T-helper 1 cell (primary cell): Measurements from ENCODE around the gene KIF6.

Source experiments
- DNase-seq, 5 donors: peaks; one replicate each; pipeline ENCODE4 v3.0.0-alpha.2; 2012 to 2020

Gene KIF6

DNA sequence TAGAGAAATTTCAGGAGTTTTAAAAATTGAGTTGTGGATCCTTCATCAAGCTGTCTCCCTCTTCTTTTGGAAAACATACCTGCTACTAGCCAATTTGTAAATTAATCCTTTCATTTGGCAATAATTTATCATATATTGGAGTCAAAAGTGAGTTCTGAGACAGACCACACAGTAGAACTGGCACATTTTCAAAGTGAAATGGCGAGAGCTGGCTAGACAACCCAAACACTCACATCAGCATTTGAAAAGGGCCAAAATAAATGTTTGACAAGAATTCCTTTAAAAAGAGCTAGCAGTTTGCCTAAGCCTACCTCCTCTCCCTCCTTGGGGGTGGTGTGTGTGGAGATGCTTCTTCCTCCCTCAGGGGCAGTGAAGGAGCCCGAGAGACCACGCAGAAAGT, 354.8 kb downstream of the KIF6 start:
- no peak for DNase-seq

DNA sequence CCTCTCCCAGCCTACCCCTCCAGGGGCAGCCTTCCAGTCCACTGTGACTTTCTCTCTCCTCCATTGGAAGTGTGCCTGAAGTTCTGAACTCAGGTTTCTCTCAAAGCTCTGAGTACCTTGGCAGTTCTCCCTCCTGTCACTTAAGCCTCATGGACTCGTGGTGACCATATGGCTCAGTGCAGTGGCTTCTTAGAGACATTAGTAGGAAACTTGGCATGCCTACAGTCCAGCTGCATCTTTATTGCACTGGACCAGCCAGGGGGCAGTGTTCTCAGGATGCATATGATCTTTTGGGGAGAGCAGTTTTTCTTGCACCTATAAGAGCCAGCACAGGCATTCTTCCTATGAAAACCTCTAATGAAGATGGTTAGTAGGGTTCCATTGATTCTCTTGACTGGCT, 355.2 kb downstream of the KIF6 start:
- DNase-seq = no peak

DNA sequence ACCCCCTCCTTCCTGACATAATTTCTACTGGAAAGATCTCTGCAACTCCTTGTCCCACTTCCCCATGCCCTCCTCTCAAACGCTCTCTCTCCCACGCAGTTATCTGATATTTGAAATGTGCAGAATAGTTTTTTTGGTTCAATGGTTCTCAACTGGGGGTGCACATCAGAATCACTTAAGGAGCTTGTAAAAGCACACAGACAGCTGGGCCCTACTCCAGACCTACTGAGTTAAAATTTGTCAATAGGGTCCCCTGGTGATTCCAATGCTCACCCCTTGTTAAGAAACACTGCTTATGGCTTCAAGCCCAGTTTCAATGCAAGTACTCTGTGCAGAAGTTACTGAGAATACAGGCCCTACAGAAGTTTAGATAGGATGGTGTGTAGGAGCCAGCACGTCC, 357.5 kb downstream of the KIF6 start:
- no peak for DNase-seq

DNA sequence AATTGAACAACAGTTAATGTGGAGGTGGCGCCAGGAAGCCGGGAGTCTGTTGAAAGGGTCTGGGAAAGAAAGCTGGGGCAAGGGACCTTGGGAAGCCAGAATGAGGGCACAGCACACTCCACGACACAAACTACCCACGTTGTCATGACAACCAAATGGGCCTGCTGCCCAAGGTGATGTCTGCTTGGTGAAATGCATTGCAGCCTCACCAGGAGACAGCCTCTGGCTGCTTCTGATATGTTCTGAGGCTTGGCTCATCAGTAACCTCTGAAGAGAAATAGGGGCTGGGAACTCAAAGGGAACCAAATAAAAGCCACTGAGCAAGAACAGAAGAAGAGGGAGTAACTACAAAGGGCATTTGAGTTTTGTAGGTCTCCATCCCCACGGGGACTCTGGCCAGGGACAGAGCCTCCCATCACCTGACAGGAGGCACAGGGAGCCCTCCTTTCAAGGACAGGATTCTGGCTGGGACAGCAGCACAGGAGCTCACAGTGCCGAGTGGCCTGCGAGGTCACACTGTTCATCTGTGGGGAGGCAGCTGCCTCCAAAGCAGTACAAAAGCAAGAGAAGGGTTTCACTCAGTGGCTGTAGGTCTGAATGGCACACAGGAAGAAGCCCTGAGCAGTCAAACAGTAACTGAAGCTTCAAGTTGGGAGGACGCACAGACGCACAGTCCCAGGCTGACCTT, 358.1 kb downstream of the KIF6 start:
- no peak for DNase-seq

DNA sequence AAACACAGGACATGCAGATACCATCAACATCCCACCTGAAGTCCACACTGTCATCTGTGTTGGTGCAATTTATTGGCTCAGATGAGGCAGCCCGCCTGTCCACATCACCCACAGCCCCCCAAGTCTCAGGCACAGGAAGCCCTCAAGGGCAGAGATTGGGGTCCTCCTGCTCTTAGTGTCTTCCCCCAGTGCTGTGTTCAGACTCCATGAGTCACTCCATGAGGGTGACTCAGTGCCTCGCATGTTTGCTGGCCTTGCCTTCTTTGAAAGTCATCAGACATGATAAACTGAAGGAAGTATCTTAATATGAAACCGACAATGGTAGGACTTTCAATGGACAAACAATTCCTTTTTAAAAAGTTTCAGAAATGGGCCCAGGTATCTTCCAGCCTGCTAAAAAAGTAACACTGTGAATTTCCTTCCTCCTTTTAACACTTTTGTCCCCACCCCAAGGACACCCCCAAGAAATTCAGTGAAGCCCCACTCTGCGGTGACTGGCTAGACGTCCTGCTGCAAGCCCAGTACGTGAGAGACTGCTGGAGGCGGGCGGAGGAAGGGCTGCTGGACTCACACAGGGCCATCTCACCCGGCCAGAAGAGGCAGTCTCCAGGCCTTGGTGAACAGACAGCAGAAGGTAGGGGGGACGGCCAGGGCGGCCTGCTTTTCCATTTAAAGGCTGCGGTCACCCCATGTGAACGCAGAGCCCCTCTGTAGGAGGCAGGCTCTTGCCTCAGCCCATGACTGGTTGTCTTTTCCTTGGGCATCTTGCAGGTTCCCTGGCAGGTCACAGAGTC, 359.7 kb downstream of the KIF6 start:
- no peak for DNase-seq

DNA sequence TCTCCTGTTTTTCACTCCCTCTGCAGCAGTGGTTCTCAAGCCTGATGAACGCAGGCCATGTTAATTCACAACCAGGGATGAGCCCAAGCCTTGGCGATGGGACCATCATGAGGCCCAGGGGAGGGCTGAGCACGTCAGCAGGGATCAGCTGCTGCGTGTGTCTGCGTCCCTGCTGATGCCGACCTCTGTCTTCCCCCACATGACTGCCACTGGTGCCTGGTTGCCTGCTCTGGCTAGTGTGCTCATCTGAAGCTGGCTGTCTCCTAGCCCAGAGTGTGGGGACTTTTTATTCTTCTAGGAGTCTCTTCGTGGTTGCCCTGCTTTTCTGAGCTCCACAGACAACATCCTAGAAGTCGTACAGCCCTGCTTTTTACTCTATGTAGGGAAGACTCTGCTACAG, 361.9 kb downstream of the KIF6 start:
- no peak for DNase-seq

DNA sequence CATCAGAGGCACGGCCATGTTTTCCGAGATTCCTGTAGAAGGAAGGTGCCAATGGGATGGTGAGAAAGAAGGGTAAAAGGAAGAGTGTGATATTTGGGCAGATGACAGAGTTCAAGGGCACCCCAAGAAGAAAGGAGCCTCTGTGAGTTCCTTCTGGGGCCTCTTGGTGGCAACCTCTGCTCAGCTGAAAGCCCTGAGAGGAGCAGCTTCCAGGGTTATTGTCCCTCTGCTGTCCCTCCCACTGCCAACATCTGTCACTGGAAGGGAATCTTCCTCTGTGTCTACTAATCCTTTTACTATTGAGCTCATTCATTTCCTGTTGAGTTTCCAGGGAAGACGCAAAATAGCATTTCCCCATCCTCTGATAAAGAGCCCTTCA, 362.7 kb downstream of the KIF6 start:
- no peak for DNase-seq

DNA sequence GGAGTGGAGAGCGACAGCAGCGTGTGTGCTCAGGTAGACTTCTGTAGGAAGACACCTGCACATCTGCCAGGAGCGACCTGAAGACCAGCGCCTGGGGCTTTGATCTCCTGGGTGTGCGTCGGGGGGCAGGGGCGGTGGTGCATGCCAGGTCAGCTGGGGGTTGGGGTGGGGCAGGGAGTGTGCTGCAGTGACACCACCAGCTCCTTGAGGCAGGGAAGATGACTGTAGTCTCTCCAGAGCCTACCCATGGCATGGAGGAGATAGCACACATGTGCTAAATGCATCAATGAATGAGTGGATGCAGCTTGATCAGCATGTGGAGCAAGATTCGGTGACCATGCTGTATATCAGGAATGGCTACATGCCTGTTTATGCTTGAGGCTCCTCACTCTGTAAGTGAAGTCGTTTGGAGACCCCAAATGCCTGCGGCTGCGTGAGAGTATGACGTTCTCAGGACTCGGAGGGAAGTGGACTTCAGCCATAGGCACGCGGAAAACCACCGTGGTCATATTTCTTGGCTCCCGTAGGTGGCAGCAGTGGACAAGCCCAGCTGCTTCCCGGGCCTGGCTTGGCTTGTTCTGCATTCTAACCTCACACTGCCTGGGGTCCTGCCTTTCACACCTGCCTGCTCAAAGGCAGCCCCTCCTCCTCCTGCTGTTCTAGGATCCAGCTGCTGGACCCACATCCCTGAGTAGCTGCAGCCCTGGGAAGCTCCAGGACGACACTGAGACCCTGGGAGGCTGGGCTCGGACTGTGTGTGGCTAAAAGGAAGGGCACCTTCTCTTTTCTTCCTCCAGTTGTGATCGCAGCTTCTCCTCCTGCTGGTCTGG, 363.3 kb downstream of the KIF6 start:
- peak in 2 of 5 donors; percentile 3 to 26 for DNase-seq

DNA sequence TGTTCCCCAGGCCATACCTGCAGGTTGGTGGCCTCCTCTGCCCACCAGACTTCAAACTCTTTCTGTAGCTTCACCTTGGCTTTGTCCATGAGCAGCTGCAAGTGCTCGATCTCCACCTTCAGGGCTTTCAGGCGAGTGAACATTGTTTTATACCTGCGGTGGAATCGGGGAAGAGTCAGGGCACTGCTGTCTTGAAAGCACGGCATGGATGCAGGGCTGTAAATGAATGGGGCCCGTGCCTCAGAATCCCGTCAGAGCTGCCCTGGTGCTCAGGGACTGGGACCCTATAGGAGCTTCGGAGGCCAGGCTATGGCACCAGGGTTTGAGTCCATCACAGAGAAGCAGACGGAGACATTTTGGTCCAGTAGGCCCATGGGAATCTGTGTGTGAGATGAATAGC, 364.8 kb downstream of the KIF6 start:
- no peak for DNase-seq

DNA sequence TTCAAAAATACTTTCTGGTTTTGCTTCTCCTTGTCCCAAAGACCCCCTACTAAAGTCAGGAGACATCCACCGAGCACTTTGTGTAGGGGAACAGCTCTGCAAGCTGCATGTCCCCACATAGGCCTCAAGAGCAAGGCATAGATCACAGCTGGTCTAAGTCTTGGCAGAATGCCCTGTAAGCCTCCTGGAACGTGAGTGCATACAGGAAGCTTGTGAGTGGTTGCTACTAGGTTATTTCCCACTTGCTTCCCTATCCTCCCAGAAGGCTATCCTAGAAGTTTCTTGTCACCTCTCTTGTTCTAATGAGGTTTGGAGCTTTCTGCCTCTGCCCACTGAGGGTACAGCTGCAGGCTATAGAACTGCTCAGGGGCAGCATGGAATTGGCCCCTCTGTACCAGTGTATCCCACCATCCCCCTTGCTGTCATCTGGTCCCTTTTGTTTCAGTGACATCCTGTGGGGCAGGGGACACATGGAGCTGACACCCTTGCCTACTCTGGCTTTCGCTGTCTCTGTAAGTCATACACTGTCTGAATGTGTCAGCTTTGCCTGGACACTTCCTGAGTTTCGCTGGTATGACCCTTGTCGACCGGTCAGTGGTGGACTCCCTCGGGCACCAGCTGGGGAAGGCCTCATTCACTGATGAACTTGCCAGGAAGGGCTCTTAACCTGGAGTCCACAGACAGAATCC, 367.1 kb downstream of the KIF6 start:
- DNase-seq = no peak

DNA sequence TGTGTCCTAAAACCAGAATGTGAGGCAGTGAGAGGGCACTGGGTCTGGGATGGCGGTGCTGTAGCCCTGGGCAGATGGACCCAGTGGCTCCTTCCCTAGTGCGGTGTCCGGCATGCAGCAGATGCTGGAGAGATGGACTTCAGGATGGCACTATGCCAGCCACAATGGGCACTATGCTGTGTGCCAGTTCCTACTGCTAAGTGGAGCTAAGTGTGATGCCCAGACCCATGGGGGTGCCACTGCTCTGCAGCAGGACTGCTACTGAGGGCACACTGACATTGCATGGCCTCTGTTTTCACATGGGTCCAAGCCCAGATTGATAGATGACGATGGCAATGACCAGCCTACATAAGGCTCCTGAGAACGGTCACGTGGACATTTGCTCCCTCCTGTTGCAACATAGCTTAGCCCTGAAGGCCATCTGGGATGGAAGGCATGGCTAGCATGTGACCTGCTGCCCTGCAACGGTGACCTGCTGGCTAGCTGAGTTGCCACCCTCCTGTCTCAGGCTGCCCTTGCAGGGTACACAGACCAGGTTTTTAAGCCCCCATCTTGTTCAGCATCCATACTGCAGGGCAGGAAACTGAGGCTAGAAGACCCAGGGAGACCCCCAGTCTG, 371.4 kb downstream of the KIF6 start:
- DNase-seq = no peak

DNA sequence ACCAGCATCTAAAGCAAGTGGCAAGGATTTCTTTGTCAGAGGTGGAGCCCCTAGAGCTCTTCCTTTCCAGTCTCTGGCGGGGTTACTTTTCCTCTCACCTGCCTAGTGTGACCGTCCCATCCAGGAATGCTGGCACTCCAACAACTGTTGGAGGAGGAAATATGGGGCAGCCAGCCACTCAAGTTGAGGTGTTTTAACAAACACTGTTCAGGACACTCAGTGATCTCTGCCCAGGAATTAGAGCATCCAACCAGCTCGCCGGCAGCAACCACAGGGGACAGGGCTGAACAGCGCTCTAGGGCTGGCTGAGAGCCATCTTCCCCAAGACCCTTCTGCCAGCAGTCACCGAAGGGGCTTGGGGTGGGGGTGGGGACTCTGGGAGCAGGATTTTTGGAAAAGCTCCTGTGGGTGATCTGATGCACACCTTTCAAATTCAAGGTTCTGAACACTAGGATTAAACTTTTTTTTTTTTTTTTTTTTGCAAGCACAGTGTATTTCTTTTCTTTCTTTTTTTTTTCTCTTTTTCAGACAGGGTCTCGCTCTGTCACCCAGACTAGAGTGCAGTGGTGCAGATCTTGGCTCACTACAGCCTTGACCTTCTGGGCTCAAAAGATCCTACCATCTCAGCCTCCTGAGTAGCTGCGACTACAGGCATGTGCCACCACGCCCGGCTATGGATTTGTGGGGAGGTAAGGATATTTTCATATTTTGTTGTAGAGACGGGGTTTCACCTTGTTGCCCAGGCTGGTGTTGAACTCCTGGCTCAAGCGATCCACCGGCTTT, 374.3 kb downstream of the KIF6 start:
- DNase-seq = no peak

DNA sequence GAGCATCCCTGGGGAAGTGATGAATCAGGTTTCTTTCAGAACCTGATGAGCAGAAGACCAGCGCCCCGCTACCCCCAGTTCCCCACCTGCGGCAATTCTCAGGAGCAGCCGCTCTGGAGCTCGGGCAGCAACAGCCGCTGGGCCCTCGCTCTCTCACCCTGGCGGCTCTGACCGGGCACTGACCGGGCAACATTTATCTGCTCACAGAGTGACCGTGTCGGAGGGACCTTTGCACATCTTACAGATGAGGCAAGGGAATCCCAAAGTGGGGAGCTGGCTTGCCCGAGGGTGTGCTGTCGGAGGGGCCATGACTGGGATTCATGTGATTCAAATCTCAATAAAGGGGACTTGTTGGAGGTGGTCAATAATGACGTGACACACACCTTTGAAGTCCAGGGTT, 376.5 kb downstream of the KIF6 start:
- DNase-seq = no peak

DNA sequence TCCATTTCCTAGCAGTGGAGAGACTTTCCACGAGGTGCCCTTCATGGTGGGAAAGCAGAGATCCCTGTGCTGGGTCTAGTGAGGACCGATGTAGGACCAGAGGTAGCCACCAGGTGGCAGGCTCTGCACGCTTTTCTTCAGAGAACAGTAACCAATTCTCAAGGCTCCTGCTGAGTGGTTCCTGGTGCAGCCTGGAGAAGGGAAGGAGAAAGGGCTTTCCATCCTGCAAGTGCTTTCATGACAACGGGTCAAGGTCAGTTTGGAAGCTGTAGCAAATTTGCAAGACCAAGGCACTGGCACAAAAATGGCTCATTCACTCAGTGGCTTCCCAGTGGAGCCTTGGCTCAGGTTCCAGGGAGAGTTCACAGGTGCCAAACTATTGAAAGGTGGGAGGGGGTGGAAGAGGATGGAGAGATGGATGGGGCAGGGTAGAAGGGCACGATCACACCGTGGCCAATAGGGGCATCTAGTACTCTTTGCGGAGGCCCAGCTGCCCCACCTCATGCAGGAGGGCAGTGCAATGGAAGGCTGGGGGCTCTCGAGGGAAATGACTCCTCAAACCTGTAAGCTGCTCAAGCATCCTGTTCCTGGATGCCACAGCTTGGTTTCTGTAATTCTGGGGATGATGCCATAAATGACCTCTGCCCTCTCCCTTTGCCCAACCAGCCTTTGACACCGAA, 377.2 kb downstream of the KIF6 start:
- DNase-seq = peak in 2 of 5 donors; percentile 35 to 38

DNA sequence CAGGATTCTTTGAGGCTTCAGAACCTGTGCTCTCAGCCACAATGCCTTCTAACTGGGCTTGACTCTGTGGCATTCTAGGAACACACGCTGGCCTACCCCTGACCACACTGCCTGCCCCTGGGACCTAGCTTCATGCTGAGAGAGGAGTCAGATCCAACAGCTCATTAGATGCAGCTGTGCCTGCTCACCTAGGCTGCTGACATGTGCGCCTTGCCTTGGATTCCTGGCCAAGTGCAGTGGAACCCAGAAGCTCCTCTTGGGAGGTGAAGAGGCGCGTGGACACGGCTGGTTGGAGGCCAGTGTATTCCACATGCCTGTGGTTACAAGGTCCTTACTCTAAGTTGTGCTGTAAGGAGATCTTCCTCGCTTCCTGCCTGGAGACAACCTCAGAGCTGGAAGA, 378.0 kb downstream of the KIF6 start:
- DNase-seq = no peak

DNA sequence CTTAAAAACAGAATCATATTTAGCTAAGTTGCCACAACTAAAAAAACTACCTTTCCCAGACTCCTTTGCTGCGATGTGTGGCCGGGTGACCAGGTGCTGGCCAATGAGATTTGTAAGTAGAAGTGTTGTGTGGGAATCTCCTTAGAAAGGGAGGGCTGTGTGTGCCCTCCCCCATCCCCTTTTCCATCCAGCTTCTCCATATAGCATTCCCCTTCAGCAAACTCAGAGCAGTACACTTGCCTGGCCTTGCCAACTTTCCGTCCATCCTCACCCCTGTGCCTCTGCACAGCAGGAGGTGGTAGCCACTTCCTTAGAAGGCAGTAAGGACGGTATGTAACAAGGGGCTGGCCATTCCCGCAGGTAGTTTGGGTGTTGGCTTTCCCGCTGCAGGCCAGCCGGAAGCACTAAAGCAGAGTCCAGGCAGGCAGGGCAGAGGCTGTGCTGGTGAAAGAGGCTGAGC, 380.4 kb downstream of the KIF6 start:
- no peak for DNase-seq

DNA sequence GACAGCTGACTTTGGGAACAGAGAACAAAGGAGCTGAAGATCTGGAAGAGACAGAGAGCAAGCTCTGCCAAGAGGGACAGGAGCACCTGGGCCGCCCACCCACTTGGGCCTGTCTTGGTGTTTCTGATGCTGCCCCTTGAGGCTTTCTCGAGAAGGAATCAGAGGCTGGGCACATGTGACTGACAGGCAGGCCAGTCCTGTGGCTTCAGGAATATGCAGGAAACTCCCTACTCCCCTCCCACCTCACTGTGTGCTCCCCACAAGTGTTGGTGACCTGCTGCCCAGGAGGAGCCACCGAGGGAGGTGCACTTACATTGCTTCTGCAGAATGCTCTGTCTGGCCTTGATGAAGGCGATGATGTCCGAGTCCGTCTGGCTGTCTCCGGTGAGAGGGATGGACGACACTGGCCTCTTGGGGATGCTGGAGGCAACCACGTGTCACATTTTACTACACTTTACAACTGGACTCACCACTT, 381.8 kb downstream of the KIF6 start:
- DNase-seq = no peak

DNA sequence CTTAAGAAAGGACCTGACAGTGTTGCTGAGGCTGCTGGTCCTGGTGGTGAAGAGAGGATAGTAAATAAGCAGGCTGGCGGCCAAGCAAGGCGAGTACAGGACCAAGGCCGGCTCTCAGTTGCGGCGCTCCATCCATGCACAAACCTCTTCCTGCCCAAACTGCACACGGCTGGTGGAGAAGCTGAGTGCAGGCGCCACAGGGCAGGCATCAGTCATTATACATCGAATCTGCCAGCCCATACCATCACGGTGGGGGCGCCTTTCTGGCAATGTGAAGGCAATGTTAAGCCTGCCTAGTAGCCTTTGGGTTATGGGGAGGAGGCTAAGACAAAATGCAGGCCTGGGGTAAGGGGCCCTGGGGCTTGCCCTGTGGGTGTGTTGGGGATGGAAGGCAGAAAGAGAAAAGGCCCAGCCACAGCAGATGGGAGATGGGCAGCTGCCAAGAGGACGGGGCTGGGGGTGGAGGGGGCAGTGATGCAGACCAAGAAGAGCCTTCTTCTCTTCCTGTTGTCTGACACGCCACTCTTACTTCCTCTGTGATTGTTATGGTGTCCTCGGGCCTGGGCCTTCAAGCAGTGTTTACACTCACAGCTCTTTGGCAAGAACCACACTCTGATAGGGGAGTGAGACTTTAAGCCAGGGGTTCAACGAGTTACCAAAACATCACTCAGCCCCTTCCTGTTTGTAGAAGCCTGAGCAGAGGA, 382.4 kb downstream of the KIF6 start:
- DNase-seq = no peak

DNA sequence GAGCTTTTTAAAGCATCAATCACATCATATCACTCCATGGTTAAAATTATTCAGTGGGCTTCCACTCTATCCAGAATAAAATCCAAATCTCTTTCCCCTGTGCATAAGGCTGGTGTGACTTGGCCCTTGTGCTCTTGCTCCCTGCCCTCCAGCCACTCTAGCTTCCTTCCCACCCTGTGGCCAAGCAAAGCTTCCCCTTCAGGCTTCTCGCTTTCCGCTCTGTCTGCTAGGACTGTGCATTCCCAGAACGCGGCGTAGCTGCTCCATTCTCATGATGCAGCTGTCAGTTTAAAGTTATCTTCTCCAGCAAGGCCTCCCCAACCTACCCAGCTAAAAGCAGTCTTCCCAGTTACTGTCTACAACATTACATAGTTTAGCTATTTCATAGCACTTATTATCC, 383.3 kb downstream of the KIF6 start:
- DNase-seq = no peak

DNA sequence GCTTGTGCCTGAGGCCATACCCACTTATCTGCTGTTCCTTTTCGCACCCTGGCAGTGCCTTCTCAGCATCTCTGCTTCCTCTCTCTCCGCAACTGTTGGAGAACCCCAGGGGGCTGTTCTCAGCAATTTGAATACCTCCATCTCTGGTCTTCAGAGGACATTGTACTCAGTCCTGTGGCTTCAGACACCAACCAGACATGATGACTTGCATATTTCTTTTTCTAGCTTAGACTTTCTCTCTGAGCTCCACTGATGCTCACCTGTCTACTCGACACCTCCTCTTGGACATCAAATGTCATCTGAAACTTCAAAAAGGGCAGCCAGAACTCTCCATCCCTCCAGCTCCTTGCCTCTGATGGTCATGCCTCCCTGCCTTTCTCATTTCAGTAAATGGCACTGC, 383.9 kb downstream of the KIF6 start:
- no peak for DNase-seq
